HepG2 (cell line): ENCODE data around the gene COX14. TPM values are rescaled to one million over a fixed set of nuclear protein-coding genes. Genes with fewer than 3 reads are reported as not detected.

Experiments used
- CAMTA2 ChIP-seq: sonication (generic); formaldehyde crosslinking; IDR thresholded peaks from 2 replicates; pipeline ENCODE4 v1.4.0; 2020; ENCODE audit warnings: mild to moderate bottlenecking, missing genetic modification reagents, borderline replicate concordance
- CCDC6 ChIP-seq: sonication (generic); formaldehyde crosslinking; IDR thresholded peaks from 2 replicates; pipeline ENCODE4 v1.8.1; 2022; ENCODE audit warnings: mild to moderate bottlenecking, missing genetic modification reagents, moderate library complexity
- DNMT3B ChIP-seq: conservative IDR thresholded peaks from 2 replicates; pipeline ENCODE4 v1.6.1; 2016; ENCODE audit warnings: missing biosample characterization, control low read depth
- EZH2 ChIP-seq: conservative IDR thresholded peaks from 2 replicates; pipeline ENCODE4 v1.6.1; 2012; ENCODE audit warnings: mild to moderate bottlenecking, low read depth, low read length, moderate library complexity
- HMG20A ChIP-seq: IDR thresholded peaks from 2 replicates; pipeline ENCODE4 v1.6.1; 2016; ENCODE audit warnings: borderline replicate concordance
- HNF4G ChIP-seq, 2 experiments: sonication (generic) in 1 of 2; formaldehyde crosslinking in 1 of 2; IDR thresholded peaks; 2 replicates each; pipeline versions ENCODE4 v1.4.0 to v1.6.1; 2011 to 2020; ENCODE audit warnings: borderline replicate concordance in 2 of 2, low read depth in 2 of 2, mild to moderate bottlenecking in 2 of 2, low read length in 1 of 2, missing genetic modification reagents in 1 of 2, moderate library complexity in 1 of 2
- MIXL1 ChIP-seq: IDR thresholded peaks from 2 replicates; pipeline ENCODE4 v1.6.1; 2016
- NRL ChIP-seq: sonication (generic); formaldehyde crosslinking; IDR thresholded peaks from 2 replicates; pipeline ENCODE4 v1.5.0; 2020; ENCODE audit warnings: missing genetic modification reagents, mild to moderate bottlenecking, moderate library complexity, borderline replicate concordance
- RXRB ChIP-seq: IDR thresholded peaks from 2 replicates; pipeline ENCODE4 v1.6.1; 2016; ENCODE audit warnings: borderline replicate concordance, missing genetic modification reagents, missing compliant biosample characterization
- SCMH1 ChIP-seq: sonication (generic); formaldehyde crosslinking; IDR thresholded peaks from 2 replicates; pipeline ENCODE4 v1.9.0; 2021; ENCODE audit warnings: missing genetic modification reagents, mild to moderate bottlenecking, borderline replicate concordance
- SP5 ChIP-seq: IDR thresholded peaks from 2 replicates; pipeline ENCODE4 v1.6.1; 2016; ENCODE audit warnings: low read depth, borderline replicate concordance
- SRF ChIP-seq: IDR thresholded peaks from 2 replicates; pipeline ENCODE4 v1.6.1; 2011; ENCODE audit warnings: mild to moderate bottlenecking, low read depth, low read length, moderate library complexity
- YEATS4 ChIP-seq: sonication (generic); formaldehyde crosslinking; IDR thresholded peaks from 2 replicates; pipeline ENCODE4 v1.4.0; 2020; ENCODE audit warnings: missing genetic modification reagents, borderline replicate concordance
- ZNF441 ChIP-seq: sonication (generic); formaldehyde crosslinking; IDR thresholded peaks from 2 replicates; pipeline ENCODE4 v1.7.0; 2021; ENCODE audit warnings: missing genetic modification reagents, borderline replicate concordance
- polyA plus RNA-seq, 8 experiments: library from polyadenylated mRNA; depleted of rRNA in 3 of 8; stranded (reverse) in 7 of 8; unstranded in 1 of 8; fragments of >200 nt; fragmentation: Illumina TruSeq in 4 of 8; extraction: Trizol in 4 of 8; gene quantifications; 2 replicates each; pipeline versions ENCODE4 v1.2.1 to v1.2.3, GENCODE V29; 2011 to 2016; ENCODE audit warnings: low read depth in 4 of 8, missing spikeins in 1 of 8, mixed read lengths in 1 of 8; ENCODE audit not compliant: insufficient read depth in 1 of 8
- total RNA-seq, 5 experiments: library from RNA; depleted of rRNA; stranded (reverse); fragments of >200 nt; fragmentation: Illumina TruSeq; extraction: Trizol; gene quantifications; 2 replicates each; pipeline ENCODE4 v1.2.3, GENCODE V29; 2016; ENCODE audit warnings: low read depth in 1 of 5
- TF ChIP-seq, protein P1 (sequence below): sonication (generic); formaldehyde crosslinking; IDR thresholded peaks from 2 replicates; pipeline ENCODE4 v1.9.0; 2021; ENCODE audit warnings: mild to moderate bottlenecking, missing genetic modification reagents
- TF ChIP-seq, protein P2 (sequence below): sonication (generic); formaldehyde crosslinking; IDR thresholded peaks from 2 replicates; pipeline ENCODE4 v1.4.0; 2020; ENCODE audit warnings: missing genetic modification reagents
- TF ChIP-seq, protein P3 (sequence below): sonication (generic); formaldehyde crosslinking; IDR thresholded peaks from 2 replicates; pipeline ENCODE4 v1.5.1; 2020; ENCODE audit warnings: mild to moderate bottlenecking, missing genetic modification reagents

COX14 gene
- total and polyA plus RNA-seq, 2 of the 13 experiments (the other 11 are each of a cell fraction or from before 2014, with no cell fraction given), result 53.0 to 71.6 TPM

DNA sequence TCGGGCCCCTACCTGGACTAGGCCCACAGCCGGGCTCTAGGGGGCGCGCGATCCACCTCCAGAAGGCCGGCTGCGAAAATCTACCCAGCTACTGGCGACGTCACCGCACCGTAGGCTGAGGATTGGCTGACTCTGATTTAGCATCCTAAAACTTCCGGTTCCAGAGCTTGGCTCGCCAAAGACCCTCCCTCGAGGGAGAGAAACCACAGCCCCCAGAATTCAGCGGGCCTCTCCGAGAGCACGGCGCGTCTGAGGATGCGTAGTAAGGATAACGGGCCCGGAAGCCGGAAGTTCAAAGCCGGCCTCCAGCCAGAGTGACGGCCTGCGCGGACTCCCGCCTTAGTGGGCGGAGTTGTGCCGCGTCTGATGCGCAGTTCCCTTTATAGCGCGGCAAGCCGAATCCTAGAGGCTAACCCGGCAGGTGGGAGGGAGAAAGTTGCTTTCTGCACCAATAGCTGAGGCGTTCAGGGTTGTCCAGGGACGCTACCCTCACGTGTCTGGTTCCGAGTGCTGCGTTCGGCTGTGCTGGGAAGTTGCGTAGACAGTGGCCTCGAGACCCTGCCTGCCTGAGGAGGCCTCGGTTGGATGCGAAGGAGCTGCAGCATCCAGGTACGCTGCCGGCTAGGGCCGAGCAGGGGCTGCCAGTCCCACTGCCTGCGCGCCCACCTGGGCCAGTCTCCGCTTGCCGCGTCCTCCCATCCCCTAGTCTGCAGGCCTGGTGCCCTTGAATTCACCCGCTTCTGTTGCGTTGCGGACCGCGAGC is at the start of gene COX14 (continued):
- TF ChIP-seq, protein P1, sequence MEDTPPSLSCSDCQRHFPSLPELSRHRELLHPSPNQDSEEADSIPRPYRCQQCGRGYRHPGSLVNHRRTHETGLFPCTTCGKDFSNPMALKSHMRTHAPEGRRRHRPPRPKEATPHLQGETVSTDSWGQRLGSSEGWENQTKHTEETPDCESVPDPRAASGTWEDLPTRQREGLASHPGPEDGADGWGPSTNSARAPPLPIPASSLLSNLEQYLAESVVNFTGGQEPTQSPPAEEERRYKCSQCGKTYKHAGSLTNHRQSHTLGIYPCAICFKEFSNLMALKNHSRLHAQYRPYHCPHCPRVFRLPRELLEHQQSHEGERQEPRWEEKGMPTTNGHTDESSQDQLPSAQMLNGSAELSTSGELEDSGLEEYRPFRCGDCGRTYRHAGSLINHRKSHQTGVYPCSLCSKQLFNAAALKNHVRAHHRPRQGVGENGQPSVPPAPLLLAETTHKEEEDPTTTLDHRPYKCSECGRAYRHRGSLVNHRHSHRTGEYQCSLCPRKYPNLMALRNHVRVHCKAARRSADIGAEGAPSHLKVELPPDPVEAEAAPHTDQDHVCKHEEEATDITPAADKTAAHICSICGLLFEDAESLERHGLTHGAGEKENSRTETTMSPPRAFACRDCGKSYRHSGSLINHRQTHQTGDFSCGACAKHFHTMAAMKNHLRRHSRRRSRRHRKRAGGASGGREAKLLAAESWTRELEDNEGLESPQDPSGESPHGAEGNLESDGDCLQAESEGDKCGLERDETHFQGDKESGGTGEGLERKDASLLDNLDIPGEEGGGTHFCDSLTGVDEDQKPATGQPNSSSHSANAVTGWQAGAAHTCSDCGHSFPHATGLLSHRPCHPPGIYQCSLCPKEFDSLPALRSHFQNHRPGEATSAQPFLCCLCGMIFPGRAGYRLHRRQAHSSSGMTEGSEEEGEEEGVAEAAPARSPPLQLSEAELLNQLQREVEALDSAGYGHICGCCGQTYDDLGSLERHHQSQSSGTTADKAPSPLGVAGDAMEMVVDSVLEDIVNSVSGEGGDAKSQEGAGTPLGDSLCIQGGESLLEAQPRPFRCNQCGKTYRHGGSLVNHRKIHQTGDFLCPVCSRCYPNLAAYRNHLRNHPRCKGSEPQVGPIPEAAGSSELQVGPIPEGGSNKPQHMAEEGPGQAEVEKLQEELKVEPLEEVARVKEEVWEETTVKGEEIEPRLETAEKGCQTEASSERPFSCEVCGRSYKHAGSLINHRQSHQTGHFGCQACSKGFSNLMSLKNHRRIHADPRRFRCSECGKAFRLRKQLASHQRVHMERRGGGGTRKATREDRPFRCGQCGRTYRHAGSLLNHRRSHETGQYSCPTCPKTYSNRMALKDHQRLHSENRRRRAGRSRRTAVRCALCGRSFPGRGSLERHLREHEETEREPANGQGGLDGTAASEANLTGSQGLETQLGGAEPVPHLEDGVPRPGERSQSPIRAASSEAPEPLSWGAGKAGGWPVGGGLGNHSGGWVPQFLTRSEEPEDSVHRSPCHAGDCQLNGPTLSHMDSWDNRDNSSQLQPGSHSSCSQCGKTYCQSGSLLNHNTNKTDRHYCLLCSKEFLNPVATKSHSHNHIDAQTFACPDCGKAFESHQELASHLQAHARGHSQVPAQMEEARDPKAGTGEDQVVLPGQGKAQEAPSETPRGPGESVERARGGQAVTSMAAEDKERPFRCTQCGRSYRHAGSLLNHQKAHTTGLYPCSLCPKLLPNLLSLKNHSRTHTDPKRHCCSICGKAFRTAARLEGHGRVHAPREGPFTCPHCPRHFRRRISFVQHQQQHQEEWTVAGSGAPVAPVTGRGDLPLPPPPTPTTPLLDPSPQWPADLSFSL (CRISPR knock-in tag), result peak; percentile 70; the same call in 1 of the 2 replicates
- no peak; the same call in 1 of the 2 replicates for TF ChIP-seq CAMTA2
- TF ChIP-seq SP5 (CRISPR knock-in tag), result peak; percentile 86
- TF ChIP-seq, protein P2, sequence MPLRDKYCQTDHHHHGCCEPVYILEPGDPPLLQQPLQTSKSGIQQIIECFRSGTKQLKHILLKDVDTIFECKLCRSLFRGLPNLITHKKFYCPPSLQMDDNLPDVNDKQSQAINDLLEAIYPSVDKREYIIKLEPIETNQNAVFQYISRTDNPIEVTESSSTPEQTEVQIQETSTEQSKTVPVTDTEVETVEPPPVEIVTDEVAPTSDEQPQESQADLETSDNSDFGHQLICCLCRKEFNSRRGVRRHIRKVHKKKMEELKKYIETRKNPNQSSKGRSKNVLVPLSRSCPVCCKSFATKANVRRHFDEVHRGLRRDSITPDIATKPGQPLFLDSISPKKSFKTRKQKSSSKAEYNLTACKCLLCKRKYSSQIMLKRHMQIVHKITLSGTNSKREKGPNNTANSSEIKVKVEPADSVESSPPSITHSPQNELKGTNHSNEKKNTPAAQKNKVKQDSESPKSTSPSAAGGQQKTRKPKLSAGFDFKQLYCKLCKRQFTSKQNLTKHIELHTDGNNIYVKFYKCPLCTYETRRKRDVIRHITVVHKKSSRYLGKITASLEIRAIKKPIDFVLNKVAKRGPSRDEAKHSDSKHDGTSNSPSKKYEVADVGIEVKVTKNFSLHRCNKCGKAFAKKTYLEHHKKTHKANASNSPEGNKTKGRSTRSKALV (CRISPR knock-in tag), result no peak
- 0 out of 2 replicates have a peak, but pooled peaks have one; percentile 7 for TF ChIP-seq ZNF441
- peak; percentile 50; the same call in 1 of the 2 replicates for TF ChIP-seq CCDC6 (CRISPR knock-in tag)
- TF ChIP-seq NRL, result peak; percentile 42; the same call in 1 of the 2 replicates
- no peak for TF ChIP-seq HNF4G (IDR thresholded peaks at IDR 0.05; ENCODE audit: borderline replicate concordance, low read depth, low read length)
- peak; percentile 55; the same call in 1 of the 2 replicates for TF ChIP-seq HNF4G (CRISPR knock-in tag; IDR thresholded peaks at IDR 0.05; ENCODE audit: borderline replicate concordance, low read depth)
- no peak; the same call in 1 of the 2 replicates for TF ChIP-seq YEATS4 (CRISPR knock-in tag)
- no peak for TF ChIP-seq MIXL1
- TF ChIP-seq, protein P3, sequence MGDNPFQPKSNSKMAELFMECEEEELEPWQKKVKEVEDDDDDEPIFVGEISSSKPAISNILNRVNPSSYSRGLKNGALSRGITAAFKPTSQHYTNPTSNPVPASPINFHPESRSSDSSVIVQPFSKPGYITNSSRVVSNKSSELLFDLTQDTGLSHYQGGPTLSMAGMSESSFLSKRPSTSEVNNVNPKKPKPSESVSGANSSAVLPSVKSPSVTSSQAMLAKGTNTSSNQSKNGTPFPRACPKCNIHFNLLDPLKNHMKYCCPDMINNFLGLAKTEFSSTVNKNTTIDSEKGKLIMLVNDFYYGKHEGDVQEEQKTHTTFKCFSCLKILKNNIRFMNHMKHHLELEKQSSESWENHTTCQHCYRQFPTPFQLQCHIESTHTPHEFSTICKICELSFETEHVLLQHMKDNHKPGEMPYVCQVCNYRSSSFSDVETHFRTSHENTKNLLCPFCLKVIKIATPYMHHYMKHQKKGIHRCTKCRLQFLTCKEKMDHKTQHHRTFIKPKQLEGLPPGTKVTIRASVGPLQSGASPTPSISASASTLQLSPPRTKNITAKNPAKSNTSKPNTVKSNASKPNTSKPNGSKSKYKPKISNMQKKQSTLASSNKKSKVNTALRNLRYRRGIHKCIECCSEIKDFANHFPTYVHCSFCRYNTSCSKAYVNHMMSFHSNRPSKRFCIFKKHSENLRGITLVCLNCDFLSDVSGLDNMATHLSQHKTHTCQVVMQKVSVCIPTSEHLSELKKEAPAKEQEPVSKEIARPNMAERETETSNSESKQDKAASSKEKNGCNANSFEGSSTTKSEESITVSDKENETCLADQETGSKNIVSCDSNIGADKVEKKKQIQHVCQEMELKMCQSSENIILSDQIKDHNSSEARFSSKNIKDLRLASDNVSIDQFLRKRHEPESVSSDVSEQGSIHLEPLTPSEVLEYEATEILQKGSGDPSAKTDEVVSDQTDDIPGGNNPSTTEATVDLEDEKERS (CRISPR knock-in tag), result peak; percentile 91
- TF ChIP-seq SCMH1 (CRISPR knock-in tag), result no peak
- TF ChIP-seq SRF, result peak; percentile 63; the same call in 1 of the 2 replicates
- no peak for TF ChIP-seq HMG20A (CRISPR knock-in tag)
- peak; percentile 44; the same call in 1 of the 2 replicates for TF ChIP-seq RXRB
- no peak for TF ChIP-seq DNMT3B
- no peak for TF ChIP-seq EZH2
